ENCODE measurements around the gene TMPRSS9. TPM values are rescaled to one million over a fixed set of nuclear protein-coding genes. Genes with fewer than 3 reads are reported as not detected.
A peak's percentile ranks its signal among the peaks of the same experiment; 100 is the strongest.
"Not testable (repeated sequence)": the region's sequence is repeated elsewhere in the genome, so short reads cannot be mapped to it uniquely, and the experiment has no call there.

TMPRSS9 gene
- total RNA-seq, 1 donor, result 0.10 TPM

DNA sequence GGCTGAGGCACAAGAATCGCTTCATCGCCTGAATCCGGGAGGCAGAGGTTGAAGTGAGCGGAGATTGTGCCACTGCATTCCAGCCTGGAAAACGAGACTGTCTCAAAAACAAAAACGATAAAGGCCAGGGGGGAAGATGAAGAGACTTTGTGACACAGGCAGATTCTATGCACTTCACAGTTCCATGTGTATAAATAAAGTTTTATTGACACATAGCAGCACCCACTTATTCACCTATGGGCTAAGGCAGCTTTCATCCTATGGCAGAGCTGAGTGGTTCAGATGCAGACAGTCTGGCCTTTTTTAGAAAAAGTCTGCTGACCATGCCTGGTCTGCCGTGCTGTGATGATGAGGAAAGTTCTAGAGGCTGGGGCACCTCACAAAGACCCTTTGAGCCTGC is 91.1 kb downstream of the TMPRSS9 start:
- Histone ChIP-seq H3K4me1 (ENCODE audit: insufficient read depth, low read length) (peaks cover 16% of the 10 kb centered on the region), H3K27me3 (ENCODE audit: insufficient read depth, low read length) (no peaks in the 10 kb centered on the region), H3K4me3 (ENCODE audit: low read length) (no peak overlapping the region), H3K9me3 (ENCODE audit: low read depth, low read length) (no peaks in the 10 kb centered on the region)

DNA sequence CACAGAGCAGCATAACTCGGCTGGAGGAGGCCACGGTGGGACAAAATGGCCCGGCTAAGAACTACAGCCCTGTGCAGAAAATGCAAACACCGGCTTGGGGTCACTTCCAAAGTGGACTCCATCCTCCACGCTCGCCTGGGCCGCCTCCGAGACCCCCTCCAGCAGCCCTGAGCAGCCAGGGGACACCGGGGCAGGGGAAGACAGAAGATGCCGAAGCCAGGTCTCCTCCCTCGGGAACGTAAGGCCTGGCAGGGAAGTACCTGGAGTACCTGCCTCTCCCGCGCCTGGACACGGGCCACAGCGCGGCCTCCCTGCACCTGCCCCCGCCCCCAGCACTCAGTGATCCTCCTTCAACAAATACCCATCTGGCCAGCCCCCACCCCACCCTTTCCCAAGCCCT is 91.7 kb downstream of the TMPRSS9 start:
- Histone ChIP-seq H3K9me3 (ENCODE audit: low read depth, low read length) (no peaks in the 10 kb centered on the region), H3K27me3 (ENCODE audit: insufficient read depth, low read length) (no peaks in the 10 kb centered on the region), H3K4me1 (ENCODE audit: insufficient read depth, low read length) (peaks cover 10% of the 10 kb centered on the region), H3K4me3 (ENCODE audit: low read length) (no peak overlapping the region)

DNA sequence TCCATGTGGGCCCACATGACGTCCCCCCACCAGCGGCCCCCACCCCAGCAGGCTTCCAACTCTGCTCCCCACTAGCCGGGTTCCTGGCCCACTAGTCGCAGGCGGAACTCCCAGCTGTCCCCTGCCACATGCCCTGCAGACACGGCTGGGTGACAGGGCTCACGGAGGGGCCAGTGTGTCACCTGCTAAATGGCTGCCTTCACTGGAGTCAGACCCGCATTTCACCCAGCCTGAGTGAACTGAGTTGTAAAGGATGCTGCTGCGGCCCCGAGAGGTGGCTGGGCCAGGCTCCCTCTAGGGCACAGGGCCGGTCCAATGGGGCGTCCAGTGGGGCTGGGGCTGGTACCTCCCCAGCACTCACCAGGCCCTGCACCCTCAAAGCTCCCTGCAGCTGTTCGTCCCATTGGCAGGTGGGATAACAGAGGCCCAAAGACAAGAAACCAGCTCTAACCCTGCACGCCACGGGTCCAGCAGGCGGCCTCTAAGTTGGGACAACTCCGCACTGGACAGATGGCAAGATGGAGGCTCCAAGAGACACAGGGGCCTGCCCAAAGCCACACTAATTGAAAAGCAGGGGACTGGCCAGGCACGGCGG is 93.5 kb downstream of the TMPRSS9 start:
- Histone ChIP-seq H3K27me3 (ENCODE audit: insufficient read depth, low read length) (no peaks in the 10 kb centered on the region), H3K9me3 (ENCODE audit: low read depth, low read length) (no peaks in the 10 kb centered on the region), H3K4me1 (ENCODE audit: insufficient read depth, low read length) (peaks cover 14% of the 10 kb centered on the region), H3K4me3 (ENCODE audit: low read length) (no peak overlapping the region)

DNA sequence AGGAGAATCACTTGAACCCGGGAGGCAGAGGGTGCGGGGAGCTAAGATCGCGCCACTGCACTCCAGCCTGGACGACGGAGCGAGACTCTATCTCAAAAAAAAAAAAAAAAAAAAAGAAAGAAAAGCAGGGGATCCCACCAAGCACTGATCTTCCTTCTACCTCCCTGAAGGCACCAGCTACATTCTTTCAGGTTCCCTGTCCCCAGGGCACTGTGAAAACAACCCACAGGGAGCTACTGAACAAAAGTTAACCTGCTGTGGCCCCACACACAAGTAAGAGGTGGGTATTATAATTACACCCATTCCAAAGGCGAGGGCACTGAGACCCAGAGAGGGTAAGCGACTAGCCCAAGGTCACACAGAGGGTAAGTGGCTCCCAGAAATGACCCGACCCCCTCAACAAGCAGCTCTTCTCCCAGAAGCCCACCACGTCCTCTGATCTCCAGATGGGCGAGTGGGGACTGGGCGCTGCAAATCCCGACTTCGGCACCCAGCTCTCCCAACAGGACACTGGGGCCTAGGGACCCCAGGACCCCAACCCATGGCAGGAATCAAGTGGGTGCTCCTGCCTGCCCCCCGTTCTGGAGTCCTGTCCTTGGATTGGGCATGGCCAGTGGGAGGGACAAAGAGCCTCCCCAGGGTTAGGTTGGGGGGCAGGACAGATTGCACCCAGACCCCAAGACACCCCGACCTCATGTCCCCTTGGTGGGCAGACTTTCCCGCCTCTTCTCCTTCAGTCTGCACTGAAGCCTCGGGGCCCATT is 94.3 kb downstream of the TMPRSS9 start:
- H3K4me1 ChIP-seq (ENCODE audit: insufficient read depth, low read length), result peaks cover 14% of the 10 kb centered on the region
- H3K4me3 ChIP-seq (ENCODE audit: low read length), result no peak overlapping the region
- H3K9me3 ChIP-seq (ENCODE audit: low read depth, low read length), result no peaks in the 10 kb centered on the region
- H3K27me3 ChIP-seq (ENCODE audit: insufficient read depth, low read length), result no peaks in the 10 kb centered on the region

DNA sequence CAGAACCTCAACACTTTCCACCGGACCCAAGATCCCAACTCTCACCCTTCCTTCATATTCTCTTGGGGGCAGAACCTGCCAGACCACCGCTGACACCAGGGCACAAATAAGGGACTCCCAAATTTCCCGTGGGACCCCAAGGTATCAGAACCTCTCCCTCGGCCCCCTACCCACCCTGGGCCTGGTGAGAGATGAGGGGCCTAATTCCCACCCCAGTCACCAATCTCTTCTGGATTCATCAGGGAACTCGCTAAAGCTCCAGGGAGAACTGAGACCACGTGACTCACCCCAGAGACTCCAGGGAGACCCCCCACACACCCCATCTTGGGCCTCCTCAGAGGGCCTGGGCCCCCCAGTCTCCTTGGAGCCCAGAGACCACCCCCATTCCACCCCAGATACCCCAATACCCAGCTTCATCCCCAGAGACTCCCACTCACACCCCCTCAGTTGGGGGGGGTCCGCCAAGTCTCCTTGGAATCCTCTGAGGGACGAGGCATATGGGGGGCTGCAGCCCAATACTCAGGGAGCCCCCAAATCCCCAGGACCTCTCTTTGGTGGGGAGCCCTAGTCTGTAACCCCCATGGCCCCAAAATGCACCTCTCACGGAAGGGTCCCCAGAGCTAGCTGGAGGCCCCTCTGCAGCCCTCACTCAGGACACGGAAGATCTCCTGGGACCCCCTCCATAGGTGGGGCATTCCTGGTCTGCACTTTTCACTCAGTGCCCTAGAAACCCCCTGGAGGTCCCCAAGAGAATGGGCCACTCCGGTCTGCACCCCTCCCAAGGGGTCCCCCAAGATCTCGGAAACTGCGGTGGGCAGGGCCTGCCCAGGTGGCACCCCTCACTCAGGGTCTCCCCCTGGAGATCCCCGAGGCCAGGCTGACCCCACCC is 95.1 kb downstream of the TMPRSS9 start:
- Histone ChIP-seq H3K9me3 (ENCODE audit: low read depth, low read length) (no peaks in the 10 kb centered on the region), H3K4me3 (ENCODE audit: low read length) (peak overlapping the region; percentile 67), H3K4me1 (ENCODE audit: insufficient read depth, low read length) (peaks cover 14% of the 10 kb centered on the region), H3K27me3 (ENCODE audit: insufficient read depth, low read length) (no peaks in the 10 kb centered on the region)

DNA sequence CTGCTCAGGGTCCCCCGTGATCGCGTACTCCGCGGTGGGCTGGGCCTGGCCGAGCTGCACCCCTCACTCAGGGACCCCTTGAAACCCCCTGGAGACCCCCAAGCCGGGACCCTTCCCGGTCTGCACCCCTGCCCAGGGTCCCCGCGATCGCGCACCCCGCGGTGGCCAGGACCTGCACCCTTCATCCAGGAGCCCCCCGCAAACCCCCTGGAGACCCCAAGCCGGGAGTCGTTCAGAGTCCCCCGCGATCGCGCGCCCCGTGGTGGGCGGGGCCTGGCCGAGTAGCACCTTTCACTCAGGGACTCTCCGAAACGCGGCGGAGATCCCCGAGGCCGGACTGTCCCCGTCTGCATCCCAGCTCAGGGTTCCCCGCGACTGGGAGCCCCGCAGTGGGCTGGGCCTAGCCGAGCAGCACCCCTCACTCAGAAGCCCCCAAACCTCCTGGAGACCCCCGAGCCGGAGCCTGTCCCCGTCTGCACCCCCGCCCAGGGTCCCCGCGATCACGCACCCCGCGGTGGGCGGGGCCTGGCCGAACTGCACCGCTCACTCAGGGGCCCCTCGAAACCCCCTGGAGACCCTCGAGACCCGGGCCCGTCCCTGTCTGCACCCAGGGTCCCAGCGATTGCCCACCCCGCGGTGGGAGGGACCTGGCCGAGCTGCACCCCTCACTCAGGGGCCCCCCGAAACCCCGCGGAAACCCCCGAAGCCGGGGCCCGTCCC is 95.9 kb downstream of the TMPRSS9 start:
- Histone ChIP-seq H3K9me3 (ENCODE audit: low read depth, low read length) (no peaks in the 10 kb centered on the region), H3K4me1 (ENCODE audit: insufficient read depth, low read length) (peaks cover 14% of the 10 kb centered on the region), H3K4me3 (ENCODE audit: low read length) (peak overlapping the region; percentile 67), H3K27me3 (ENCODE audit: insufficient read depth, low read length) (no peaks in the 10 kb centered on the region)

DNA sequence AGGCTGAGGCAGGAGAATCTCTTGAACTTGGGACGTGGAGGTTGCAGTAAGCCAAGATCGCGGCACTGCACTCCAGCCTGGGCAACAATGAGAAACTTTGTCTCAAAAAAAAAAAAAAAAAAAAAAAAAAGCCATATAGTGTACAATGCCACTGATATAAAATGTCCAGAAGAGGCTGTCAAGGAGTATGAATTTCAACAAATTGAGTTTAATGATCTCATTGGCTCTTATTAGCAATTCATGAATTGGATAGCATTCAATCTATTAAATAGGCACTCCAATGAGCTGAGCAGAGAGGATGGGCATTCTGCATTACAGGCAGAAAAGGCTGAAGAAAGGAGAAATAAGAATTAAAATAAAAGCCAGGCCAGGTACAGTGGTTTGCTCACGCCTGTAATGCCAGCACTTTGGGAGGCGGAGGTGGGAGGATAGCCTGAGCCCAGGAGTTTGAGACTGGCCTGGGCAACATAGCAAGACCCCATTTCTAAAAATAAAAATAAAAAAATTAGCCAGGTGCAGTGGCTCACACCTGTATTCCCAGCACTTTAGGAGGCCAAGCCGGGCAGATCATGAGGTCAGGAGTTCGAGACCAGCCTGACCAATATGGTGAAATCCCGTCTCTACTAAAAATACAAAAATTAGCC is 97.5 kb downstream of the TMPRSS9 start:
- no peaks in the 10 kb centered on the region for H3K9me3 ChIP-seq (ENCODE audit: low read depth, low read length)
- H3K4me1 ChIP-seq (ENCODE audit: insufficient read depth, low read length), result peaks cover 27% of the 10 kb centered on the region
- H3K27me3 ChIP-seq (ENCODE audit: insufficient read depth, low read length), result no peaks in the 10 kb centered on the region
- no peak overlapping the region for H3K4me3 ChIP-seq (ENCODE audit: low read length)

DNA sequence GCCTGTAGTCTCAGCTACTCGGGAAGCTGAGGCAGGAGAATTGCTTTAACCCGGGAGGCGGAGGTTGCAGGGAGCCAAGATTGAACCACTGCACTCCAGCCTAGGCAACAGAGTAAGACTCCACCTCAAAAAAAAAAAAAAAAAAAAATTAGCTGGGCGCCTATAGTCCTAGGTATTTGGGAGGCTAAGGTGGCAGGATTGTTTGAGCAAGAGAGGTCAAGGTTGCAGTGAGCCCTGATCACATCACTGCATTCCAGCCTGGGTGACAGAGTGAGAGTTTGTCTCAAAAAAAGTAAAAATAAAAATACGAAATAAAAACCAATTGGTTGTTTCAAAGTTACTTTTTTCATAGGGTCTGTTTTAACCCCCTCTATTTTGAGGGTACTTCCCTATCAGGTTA is 98.0 kb downstream of the TMPRSS9 start:
- Histone ChIP-seq H3K27me3 (ENCODE audit: insufficient read depth, low read length) (no peaks in the 10 kb centered on the region), H3K4me3 (ENCODE audit: low read length) (no peak overlapping the region), H3K9me3 (ENCODE audit: low read depth, low read length) (no peaks in the 10 kb centered on the region), H3K4me1 (ENCODE audit: insufficient read depth, low read length) (peaks cover 32% of the 10 kb centered on the region)

DNA sequence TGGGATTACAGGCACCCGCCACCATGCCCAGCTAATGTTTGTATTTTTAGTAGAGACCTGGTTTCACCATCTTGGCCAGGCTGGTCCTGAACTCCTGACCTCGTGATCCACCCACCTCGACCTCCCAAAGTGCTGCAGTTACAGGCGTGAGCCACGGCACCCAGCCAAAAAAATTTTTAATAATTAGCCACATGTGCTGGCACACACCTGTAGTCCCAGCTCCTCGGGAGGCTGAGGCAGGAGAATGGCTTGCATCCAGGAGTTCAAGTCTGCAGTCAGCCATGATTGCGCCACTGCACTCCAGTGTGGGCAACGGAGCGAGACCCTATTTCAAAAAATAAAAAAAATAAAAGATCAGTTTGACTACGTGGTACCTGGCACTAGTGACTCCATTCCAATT is 98.7 kb downstream of the TMPRSS9 start:
- not testable (repeated sequence) for H3K9me3 ChIP-seq (ENCODE audit: low read depth, low read length); H3K27me3 ChIP-seq (ENCODE audit: insufficient read depth, low read length); H3K4me3 ChIP-seq (ENCODE audit: low read length)
- peaks cover 32% of the 10 kb centered on the region for H3K4me1 ChIP-seq (ENCODE audit: insufficient read depth, low read length)

DNA sequence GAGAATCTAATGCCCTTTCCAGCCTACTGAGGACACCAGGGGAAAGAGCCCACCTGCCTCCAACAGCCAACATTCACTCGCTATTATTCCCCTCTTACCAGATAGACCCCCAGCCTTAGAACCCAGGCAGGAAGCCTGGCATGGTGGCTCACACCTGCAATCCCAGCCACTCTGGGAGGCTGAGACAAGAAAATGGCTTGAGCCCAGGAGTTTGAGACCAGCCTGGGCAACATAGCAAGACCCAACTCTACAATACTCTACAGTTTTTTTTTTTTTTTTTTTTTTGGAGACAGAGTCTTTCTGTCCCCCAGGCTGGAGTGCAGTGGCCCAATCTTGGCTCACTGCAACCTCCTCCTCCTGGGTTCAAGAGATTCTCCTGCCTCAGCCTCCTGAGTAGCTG is 100.2 kb downstream of the TMPRSS9 start:
- H3K4me3 ChIP-seq (ENCODE audit: low read length), result no peak overlapping the region
- H3K27me3 ChIP-seq (ENCODE audit: insufficient read depth, low read length), result no peaks in the 10 kb centered on the region
- peaks cover 32% of the 10 kb centered on the region for H3K4me1 ChIP-seq (ENCODE audit: insufficient read depth, low read length)
- H3K9me3 ChIP-seq (ENCODE audit: low read depth, low read length), result no peaks in the 10 kb centered on the region

DNA sequence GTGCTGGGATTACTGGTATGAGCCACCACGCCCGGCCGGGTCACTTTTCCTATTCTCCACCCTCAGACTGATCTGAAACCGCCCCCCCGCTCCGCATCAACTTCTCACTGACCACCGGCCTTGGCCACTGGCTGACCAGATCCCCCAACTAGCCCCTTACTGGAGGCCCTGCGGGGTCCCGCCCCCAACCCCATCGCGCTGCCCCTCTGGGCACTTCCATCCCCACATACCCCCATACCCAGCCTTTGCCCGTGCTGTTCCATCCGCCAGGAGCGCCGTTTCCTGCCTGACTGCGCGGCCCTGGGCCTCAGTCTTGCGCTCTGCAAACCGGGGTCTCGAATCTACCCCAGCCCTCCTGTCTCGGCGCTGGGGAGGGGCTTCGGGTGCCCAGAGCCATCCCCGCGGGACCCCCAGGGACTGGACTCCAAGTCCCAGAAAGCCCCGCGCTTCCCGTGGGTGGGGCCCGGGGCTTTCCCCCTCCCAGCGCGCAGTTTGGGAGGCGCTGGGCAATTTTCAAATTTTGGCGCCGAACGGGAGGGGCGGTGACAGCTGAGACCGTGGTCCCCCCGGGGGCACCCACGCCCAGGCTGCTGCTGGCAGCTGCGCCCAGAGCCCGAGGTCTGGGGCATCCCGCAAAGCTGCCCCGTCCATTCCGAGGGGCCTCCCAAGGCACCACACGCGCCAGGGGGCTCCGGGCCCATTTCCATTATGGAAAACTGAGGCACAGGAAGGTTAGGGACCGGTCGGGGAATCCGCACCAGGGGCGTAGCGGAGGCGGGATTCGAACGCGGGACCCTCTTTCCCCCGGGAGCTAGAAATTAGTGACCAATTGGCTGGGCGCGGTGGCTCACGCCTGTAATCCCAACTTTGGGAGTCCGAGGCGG is 101.9 kb downstream of the TMPRSS9 start:
- no peaks in the 10 kb centered on the region for H3K9me3 ChIP-seq (ENCODE audit: low read depth, low read length)
- peak overlapping the region; percentile 50 for H3K4me3 ChIP-seq (ENCODE audit: low read length)

DNA sequence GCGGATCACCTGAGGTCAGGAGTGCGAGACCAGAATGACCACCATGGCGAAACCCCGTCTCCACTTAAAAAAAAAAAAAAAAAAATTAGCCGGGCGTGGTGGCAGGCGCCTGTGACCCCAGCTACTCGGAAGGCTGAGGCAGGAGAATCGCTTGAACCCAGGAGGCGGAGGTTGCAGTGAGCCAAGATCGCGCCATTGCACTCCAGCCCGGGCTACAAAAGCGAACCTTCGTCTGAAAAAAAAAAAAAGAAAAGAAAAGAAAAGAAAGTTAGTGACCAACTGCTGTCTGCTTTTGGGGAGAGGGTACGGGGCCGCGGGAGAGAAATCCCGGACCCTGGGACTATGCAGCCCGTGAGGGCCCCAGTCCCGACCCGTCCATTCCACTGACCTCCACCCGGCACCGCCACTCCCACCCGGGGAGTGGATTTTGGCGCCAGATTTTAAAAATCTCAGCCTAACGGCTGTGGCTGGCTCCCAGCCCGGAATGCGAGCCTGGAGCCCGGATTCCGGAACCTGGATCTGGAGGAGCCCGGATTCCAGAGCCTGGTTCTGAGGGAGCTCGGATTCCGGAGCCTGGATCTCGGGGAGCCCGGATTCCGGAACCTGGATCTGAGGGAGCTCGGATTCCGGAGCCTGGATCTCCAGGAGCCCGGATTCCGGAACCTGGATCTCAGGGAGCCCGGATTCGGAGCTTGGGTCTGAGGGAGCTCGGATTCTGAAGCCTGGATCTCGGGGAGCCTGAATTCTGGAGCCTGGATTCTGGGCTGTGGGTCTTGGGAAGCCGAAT is 102.8 kb downstream of the TMPRSS9 start:
- H3K4me3 ChIP-seq (ENCODE audit: low read length), result peak overlapping the region; percentile 50
- peaks cover 18% of the 10 kb centered on the region for H3K4me1 ChIP-seq (ENCODE audit: insufficient read depth, low read length)
- no peaks in the 10 kb centered on the region for H3K9me3 ChIP-seq (ENCODE audit: low read depth, low read length)
- no peaks in the 10 kb centered on the region for H3K27me3 ChIP-seq (ENCODE audit: insufficient read depth, low read length)

More for the DNA sequence above, 101.9 kb downstream of the TMPRSS9 start:
- H3K27me3 ChIP-seq (ENCODE audit: insufficient read depth, low read length), result no peaks in the 10 kb centered on the region
- H3K4me1 ChIP-seq (ENCODE audit: insufficient read depth, low read length), result peaks cover 22% of the 10 kb centered on the region

DNA sequence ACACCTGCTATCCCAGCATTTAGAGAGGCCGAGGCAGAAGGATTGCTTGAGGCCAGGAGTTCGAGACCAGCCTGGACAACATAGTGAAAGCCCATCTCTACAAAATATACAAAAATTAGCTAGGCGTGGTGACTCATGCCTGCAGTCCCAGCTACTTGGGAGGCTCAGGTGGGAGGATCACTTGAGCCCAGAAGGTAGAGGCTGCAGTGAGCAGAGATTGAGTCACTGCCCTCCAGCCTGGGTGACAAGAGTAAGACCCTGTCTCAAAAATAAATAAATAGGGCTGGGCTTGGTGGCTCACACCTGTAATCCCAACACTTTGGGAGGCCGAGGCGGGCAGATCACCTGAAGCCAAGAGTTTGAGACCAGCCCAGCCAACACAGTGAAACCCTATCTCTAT is 103.6 kb downstream of the TMPRSS9 start:
- not testable (repeated sequence) for H3K27me3 ChIP-seq (ENCODE audit: insufficient read depth, low read length); H3K9me3 ChIP-seq (ENCODE audit: low read depth, low read length); H3K4me3 ChIP-seq (ENCODE audit: low read length)
- peaks cover 18% of the 10 kb centered on the region for H3K4me1 ChIP-seq (ENCODE audit: insufficient read depth, low read length)
